ENCODE measurements around the gene CKB.

Gene CKB

GRCh38 chr14:103537175-103537990 lies 14.8 kb upstream of the CKB start:
- DNase-seq (ENCODE audit: low spot score): no peak

DNA sequence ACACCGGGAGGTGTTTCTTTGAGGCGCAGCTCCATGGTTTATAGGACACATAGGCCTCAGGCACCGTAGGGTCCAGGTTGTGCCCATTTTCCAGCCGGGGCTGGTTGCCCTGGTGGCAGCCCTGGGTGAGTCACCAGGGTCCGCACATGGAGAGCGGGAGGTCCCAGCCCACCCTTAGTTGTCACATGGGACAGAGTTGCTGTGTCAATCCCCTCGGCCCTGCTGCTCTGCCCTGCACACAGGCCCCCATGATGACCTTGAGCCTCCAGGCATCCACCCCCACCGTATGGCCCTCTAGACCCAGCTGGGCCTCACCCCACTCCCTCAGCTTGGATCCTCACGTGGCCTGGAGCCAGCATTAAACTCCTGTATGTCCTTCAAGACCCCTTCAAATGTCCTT lies 14.1 kb upstream of the CKB start:
- no peak for DNase-seq (ENCODE audit: low spot score)

GRCh38 chr14:103535891-103536565 lies 13.4 kb upstream of the CKB start:
- DNase-seq (ENCODE audit: low spot score): no peak

- DNase-seq (ENCODE audit: low spot score): no peak
Measured at GRCh38 chr14:103535081-103535890, 12.7 kb upstream of the CKB start.

DNA sequence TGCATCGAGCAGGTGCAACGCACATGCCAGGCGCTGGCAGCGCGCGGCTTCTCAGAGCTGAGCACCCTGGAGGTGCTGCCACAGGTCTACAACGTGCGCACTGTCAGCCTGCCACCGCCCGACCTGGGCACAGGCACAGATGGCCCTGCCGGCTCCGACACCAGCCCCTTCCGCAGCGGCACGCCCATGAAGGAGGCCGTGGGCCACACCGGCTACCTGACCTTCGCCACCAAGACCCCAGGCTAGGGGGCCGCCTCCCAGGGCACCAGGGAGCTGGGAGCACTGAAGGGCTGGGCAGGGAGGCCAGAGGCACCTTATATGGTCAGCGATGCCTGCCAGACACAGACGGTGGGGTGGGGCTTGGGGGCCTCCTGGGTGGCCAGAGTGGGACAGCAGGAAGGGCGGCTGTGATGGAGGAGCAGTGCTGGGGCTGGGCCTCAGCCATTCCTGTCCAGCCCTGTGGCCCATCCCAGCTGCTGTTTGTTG lies 12.0 kb upstream of the CKB start:
- no peak for DNase-seq (ENCODE audit: low spot score)

DNA sequence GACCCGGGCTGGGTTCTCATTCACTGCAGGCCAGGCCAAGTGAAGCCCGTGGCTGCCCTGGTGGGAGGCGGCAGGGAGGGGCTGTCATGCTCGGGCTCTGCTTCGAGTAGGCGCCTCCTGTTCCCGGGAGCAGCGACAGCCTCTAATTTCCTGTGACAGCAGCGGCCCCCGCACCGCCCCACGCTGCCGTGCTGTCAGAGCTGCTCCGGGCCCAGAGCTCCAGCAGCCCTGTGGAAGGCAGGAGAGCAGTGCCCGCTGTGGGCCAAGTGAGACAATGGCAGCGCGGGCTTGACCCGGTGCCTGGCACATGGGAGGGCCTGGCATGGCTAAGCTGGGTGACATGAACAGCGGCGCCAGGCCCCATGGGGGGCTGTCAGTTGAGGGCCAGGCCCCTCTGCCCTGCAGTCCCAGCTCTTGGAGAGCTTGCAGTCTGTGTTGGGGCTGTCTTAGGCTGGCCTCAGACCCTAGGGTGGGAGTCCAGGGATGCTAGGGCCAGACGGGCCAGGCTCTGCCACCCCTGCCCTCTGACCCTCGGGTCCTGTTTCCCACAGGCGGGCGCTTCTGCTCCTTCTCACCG lies 11.5 kb upstream of the CKB start:
- DNase-seq (ENCODE audit: low spot score): no peak

- DNase-seq (ENCODE audit: low spot score): no peak
Measured at GRCh38 chr14:103533137-103533998, 10.7 kb upstream of the CKB start.

- DNase-seq (ENCODE audit: low spot score): no peak
Measured at GRCh38 chr14:103532216-103533136, 9.8 kb upstream of the CKB start.

- no peak for DNase-seq (ENCODE audit: low spot score)
Measured at GRCh38 chr14:103531421-103532215, 9.0 kb upstream of the CKB start.

- DNase-seq (ENCODE audit: low spot score): no peak
Measured at GRCh38 chr14:103530831-103531230, 8.2 kb upstream of the CKB start.

GRCh38 chr14:103530390-103530789 lies 7.8 kb upstream of the CKB start:
- DNase-seq (ENCODE audit: low spot score): no peak

GRCh38 chr14:103529383-103530365 lies 7.0 kb upstream of the CKB start:
- DNase-seq (ENCODE audit: low spot score): no peak

- DNase-seq (ENCODE audit: low spot score): peak; percentile 91
Measured at GRCh38 chr14:103528587-103529382, 6.2 kb upstream of the CKB start, which contains the start of gene TRMT61A. Gene TRMT61A (plus strand): TSS chr14:103529196. CDS start chr14:103529979, 783 bp downstream.

DNA sequence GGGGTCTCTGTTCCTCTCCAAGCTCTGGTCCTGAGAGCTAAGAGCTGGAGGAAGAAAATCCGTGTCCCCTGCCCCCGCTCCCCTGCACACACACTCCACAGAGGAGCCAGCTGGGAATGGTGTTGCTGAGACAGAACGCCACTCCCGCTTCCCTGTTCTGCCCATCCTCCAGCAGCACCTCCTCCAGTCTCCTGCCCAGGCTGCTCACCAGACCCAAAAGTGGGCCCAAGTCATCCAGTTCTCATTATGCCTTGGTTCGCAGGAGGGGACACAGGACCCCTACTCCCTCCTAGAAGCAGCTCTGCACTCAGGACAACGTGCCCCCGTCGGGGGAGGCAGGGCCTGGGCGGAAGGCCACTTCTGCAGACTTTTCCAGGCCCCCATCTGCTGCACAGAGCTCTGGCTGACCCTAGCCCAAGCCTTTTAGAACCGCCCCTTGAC lies 5.5 kb upstream of the CKB start:
- DNase-seq (ENCODE audit: low spot score): no peak

GRCh38 chr14:103527408-103528145 lies 4.9 kb upstream of the CKB start:
- DNase-seq (ENCODE audit: low spot score): no peak

- no peak for DNase-seq (ENCODE audit: low spot score)
Measured at GRCh38 chr14:103526914-103527248, 4.3 kb upstream of the CKB start.
